GM19452 (cell line): Measurements from ENCODE around the gene PDHX.
A peak's percentile ranks its signal among the peaks of the same experiment; 100 is the strongest.
"Not testable (repeated sequence)": the region's sequence is repeated elsewhere in the genome, so short reads cannot be mapped to it uniquely, and the experiment has no call there.

Experiments used
- ATAC-seq: cut with Tn5 transposase; IDR thresholded peaks from one replicate; pipeline ENCODE4 v1.9.1; 2021; ENCODE audit not compliant: unreplicated experiment

The PDHX gene

DNA sequence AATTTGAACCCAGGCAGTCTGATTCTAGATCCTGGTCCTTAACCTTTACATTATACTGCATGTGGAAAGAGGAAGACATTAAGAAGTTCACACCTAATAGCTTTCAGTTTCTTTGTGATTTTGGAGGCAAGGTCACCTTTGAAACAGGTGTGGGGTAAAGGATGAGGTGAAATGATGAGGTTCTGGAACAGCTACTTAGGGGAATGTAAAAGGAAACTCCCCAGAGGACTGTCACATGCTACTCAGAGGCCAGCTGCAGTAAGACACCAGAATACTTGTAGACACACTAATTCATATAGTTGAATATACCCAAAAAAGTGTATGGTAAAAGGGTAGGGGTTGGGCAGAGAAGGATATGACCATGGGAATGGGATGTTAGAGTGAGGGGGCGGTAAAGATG lies 5.6 kb upstream of the PDHX start:
- ATAC-seq: peak; percentile 44

DNA sequence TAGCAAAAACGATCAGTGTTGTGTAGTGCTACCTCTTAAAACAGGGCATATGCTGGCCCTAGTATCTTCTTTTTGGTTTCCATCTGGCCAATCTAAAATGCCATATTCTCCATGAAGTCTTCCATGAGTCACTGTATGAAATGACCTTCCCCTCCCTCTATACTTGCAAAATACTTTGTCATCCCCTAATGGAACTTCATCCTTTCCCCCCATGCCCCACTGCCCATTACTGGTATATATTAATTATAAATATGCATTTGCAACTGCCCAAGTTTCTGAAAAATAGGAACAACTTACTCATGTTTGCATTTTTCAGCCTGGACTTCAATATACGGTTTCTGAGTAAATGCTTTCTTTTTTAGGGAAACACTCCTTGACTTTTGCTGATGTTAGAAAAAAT lies 4.7 kb upstream of the PDHX start:
- no peak for ATAC-seq

DNA sequence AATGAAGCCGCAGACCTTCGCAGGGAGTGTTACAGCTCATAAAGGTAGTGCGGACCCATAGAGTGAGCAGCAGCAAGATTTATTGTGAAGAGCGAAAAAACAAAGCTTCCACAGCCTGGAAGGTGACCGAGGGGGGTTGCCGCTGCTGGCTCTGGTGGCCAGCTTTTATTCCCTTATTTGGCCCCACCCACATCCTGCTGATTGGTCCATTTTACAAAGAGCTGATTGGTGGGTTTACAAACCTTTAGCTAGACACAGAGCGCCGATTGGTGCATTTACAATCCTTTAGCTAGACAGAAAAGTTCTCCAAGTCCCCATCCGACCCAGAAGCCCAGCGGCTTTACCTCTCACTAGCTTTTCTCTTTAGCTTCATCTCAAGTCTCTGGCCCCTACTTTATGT lies 2.9 kb upstream of the PDHX start:
- not testable (repeated sequence) for ATAC-seq

DNA sequence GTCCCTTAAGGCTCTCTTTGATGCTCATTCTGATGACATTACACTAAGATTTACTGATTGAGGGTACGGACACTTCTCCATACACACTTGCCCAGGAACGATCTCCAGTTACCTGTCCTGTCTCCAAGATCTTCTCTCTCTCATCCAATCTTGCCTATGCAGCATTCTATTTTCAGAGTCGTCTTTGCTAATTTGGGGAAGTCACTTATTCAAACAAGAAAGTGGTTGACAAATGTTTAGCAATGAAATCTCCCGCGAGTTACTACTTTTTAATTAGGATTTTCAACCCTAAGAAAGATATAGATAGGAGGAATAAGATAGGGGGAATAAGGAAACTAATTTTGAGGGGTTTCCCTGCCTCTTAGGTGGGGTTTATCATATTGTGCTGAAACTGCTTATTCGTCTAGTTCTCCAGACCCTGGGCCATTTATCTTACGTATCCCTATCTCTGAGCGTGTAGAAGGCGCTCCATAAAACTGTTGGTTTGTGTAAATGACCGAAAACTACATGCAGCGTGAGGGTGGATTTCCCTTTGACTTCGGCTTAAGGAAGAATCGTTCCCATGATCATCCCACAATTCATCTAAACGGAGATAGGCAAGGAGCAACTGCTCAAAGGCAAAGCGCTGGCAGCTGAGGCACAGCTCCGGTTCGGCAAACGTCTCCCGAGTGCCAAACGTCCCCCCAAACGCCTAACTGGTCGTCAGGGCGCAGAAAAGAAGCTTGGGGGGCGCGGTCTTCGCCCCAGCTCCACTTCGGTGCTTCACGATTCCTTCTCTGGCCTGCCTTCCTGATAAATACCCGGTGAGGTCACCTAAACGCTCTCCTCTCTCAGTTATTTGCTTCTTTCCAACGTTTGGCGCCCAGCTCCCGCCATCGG lies 1.0 kb upstream of the PDHX start:
- ATAC-seq: peak; percentile 17

DNA sequence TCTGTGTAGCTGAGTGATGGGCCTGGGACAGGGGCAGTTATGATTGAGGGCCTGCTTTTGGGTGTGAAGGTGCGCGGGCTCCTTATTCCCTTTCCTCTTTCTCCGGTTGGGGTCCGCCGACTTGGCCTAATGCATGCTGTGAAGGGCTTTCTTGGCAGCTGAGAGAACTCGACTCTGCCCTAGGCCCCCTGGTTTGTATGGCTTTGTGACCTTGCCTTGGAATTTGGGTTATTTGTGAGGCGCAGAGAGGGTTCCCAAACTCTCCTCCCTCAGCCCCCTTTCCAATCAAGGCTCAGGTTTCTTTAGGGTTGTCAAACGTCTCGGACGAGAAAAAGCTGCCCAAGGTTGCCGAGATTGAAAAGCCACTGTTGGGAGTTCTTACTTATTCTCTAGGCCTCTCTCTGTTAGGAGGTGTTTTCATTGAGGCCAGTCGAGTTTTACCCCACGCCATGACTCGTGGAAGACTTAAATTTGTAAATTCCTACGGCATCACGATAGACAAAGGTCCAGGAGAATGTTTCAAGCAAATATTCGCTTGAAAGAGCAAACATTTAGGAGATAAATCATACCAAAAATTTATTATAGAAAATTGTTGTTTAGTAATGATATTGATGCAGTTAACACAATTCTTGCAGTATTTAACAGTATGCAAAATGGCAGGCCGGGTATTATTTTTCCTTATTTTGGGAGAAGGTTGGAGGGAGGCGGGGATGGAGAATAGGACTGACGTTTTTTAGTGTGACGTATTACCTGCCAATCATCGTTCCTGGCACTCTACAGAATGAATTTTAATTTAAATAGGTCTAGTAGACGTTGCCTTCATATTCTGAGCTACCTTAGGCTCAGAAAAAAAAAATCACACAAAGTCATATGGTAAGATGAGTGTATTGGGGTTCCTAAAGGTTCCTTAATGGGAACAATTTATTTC lies 689 bp downstream of the PDHX start:
- ATAC-seq: peak; percentile 24

DNA sequence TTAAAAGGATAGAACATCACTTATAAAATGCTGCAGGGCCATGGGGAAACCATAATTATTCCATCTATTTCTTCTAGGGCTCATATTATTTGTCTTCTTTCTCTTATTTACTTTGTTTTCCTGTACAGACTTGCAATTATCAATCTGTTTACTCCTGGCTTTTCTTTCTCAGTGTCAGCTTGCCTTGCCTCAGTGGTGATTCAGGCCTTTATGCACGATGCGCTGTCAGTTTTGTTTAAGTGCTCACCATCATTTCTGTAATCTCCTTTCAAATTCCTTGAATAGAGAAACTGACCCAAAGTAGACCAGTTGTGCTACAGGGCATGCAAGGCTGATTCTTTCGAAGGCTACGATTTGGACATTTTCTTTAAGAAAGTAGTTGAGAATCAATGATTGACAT lies 4.7 kb downstream of the PDHX start:
- ATAC-seq: no peak

DNA sequence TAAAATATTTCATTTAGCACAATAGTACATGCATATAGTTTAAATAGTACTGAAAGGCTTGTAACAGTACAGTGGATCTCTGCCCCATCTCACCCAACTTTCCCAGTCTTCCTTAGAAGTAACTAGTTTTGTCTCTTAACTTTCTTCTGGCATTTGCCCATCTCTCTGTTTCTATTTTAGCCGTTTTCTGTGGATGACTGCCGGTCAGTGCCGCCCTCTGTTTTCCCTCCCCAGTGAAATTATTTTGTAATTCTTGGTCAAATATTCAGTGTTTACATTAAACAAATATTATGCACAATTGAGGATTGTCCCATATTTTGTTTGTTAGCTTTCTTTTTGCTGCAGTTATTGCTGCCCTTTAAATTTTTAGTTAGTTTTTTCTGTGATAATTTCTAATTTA lies 8.3 kb downstream of the PDHX start:
- ATAC-seq: no peak

DNA sequence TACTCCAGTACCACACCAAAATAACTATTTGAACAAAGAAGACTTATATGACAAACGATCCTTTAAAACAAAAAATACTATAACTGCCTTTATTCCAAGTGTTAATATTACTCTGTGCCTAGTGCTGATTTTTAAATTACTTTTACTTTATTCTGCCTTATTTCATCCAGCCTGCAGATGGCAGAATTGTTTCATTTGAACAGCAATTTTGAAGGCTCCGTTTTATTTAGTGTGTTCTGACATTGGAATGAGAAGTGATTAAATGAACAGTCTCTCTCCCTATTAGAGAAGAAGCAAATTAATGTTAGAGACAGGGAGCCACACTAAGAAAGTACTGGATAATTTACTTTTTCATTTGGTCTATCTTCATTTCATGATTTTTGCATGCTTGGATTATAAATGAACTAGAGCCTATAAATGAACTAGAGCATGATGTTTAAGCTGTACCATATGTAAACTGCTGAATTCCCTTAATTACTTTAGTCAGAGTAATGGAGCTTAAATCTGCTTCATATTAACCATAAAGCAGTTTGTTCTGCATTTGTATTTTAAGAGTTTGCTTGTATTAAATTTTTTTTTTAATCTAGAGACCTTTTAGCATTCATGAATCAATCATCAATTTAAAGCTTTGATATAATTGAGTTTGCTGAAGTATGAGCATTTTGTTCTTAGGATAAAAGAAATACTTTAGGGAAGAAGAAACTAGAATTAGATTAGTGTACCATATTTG lies 9.8 kb downstream of the PDHX start:
- ATAC-seq: no peak

DNA sequence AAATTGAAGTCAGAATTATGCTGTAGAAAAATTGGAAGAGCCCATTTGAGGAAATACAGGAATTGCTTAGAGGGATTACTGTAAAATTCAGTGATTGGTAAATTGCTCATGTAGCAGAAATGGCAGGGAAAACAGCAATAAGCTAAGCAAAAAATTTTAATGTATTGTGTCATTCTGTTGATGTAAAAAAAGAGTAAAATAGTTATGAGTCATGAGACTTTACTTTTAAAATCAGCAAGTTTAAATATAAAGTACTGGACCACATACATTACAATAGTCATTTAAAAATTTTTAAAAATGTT lies 10.4 kb downstream of the PDHX start:
- no peak for ATAC-seq

DNA sequence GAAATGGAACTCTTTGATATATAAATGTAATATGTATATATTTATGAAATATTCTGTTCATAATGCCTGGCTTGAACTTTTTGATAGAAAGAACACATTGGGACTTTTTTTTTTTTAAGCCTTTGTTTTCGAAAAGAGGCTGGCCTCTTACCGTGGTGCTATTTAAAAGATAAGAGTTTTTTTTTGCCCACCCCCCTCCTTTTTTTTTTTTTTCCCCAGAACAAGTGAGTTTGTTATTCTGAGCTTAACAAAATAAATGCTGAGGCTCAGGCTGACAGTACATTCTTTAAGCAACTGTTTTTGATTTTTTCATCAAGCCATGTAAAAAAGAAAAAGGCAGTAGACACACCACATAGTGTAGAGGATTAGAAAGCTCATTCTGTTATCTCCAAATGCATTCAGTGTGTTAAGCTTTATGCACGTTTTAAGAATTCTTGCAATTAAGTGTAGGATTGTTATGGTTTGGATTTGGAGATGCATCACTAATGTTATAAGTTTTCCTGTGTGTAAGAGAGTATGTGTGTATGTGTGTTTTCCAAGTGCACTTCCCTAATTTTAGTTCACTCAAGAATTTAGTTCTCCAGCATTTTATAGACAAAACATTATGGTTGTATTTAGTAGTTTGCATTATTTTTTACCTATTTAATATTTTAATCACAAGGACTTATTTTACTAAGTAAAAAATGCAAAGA lies 12.0 kb downstream of the PDHX start:
- ATAC-seq: no peak

DNA sequence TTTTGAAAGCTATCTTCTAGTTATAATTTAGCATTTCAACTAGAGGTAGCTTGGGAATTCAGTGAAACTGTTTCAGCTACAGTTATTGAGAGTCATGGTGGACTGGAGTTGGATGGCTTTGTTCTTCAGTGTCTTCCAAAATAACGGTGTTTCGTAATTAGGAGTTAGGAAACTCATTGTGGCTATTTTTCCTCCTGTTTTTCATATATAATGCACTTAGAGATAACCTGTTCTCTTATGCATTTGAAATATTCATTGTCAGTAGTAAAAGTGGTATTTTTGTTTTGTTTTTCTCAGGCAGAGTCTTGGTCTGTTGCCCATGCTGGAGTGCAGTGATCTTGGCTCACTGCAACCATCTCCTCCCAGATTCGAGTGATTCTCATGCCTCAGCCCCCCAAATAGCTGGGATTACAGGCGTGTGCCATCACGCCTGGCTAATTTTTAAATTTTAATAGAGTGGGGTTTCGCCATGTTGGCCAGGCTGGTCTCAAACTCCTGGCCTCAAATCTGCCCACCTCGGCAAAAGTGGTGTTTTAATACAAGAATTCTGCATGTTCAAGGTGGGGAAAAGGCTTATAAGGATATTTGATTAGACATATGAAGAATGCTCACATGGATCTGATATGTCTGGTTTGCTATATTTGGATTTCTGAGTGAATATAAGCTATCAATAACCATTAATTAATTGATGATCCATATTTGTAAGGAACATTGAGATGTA lies 12.7 kb downstream of the PDHX start:
- ATAC-seq: no peak

DNA sequence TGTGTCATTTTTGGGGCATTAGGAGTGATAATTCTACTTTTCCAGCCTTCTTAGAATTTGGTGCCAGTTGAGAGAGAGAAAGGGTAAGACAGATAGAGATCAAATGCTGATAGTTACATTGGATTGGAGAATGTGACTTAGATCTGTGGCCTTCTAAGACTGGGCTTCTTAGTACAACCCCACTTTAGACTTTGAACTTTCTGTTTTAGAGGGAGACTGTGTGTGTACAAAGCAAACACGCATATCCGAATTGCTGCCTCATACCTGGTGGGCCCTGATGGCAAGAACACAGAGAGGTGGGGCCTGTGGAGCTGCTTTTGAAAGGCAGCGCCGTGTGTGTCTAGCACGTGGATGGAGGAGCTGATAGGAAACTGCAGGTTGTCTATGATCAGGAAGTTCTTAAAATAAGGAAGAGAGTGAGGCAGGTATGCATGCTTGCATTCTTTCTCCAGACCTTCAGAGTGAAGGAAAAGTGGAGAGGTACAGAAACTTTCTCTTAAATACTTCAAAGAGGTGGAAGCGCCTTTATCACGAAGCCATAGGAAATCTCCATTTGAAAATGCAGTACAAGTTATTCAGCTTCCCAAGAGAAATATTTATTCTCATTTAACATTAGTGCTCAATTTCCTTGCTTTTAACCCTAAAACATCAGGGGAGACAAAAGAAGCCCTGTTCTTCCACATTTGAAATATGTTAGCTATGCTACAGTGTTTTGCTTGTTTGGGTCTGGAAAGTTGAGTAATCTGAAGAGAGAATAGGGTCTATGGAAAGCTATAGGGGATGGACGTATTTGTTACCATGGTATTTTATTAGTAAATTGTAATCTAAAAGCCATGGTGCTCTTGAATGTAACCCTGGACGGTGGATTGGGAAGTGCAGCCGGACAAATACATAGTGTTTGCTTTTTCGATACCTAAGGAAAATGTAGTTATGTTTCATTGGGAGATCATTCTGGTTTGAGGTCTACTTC lies 13.7 kb downstream of the PDHX start:
- ATAC-seq: no peak

DNA sequence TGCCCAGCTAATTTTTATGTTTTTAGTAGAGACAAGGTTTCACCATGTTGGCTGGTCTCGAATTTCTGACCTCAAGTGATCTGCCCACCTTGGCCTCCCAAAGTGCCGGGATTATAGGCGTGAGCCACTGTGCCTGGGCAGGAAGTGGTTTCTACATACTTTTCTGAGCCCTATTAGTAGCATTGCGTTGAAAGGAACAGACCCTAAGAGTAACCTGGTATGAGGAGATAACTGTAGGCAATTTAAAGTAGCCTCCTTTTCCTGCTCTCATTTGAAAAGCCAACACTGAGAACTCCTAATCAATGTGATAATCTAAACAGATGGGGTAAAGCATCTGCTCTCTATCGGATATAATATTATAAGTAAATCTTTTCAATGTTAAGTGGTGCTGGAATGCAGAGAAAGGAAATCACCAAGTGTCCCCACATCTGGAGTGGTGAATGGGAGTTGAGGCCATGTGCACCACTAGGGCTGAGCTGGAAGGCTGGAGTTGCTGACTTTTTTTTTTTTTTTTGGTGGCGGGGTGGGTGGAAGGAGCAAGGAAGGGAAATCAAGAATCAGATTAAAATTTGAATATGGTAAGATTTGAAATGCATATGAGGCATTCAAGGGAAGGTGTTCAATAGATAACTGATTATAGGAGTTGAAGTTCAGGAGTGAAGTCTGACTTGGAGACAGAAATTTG lies 20.7 kb downstream of the PDHX start:
- ATAC-seq: no peak

DNA sequence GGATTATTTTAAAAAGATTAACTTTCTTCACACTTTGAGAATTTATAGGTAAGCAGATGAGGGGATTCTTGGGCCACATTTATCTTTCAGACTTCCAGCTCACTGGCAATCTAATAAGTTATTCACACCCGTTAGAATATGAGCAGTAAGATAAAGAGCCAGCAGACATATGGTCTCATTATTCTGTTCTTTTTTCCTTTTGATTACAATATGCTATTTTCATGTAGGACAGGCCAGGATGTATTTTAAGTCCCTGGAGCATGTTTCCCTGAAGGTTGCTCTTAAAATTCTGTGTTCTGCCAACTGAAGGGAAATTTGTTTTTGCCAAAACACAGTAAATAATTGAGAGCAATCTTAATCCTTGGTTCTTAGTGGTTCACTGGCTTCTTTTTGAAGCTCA lies 22.2 kb downstream of the PDHX start:
- ATAC-seq: no peak

DNA sequence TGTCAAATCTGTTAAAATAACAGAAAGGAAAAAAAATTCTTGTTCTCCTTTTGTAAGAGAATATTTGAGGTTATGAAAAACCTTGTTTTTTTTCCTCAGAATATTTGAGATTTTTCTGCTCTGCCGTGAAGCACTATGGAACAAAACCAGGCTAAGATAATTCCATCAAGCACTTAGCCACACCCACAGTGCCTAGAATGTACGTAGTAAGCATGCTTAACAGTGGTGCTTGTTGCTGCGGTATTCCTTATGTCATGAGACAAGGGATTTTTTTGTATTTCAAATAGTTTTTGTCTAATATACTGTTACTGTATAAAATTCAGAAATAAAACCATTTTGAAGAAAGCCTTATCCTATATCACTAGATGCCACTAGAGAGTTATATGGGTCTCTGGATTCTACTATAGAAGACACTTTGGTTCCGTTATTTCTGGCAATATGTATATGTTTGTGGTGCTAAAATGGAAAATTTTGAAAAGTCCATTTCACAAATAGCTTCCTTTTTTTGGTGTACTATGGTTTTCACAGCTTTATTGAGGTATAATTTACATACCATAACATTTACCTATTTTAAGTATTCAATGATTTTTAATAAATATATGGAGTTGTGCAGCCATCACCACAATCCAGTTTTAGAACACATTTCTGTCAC lies 23.7 kb downstream of the PDHX start:
- ATAC-seq: no peak

DNA sequence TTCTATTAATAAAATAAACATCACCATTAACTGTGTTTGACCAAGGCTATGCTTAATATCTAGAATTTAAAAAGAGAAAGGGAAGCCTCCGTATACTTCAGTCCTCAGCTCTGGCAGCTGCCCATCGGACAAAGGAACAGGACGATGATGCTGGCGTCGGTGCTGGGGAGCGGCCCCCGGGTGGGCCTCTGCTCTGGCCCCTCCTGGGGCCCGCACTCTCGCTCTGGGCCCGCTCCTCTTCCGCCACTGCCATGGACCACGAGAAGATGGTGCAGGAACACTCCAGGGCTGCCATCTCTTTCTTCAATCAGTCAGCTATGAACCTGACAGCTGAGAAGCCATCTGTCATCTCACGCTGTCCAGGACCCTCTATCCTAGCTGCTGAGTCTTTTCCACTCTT lies 25.3 kb downstream of the PDHX start:
- no peak for ATAC-seq

DNA sequence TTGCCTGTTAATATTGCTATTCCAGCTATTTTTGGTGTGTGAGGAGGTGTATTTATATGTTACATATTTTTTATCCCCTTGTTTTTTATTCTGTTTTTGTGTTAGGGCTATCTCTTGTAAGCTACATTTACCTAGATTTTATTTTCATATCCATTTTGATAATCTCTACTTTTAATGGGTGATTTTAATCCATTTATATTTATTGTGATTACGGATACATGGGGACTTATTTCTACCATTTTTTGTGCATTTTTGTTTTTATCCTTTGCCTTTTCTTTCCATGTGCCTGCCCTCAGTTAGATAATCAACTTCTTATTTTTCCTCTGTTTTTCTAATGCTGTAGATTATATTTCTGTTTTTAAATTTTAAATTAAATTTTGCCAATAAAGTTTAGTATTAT lies 28.3 kb downstream of the PDHX start:
- ATAC-seq: no peak

DNA sequence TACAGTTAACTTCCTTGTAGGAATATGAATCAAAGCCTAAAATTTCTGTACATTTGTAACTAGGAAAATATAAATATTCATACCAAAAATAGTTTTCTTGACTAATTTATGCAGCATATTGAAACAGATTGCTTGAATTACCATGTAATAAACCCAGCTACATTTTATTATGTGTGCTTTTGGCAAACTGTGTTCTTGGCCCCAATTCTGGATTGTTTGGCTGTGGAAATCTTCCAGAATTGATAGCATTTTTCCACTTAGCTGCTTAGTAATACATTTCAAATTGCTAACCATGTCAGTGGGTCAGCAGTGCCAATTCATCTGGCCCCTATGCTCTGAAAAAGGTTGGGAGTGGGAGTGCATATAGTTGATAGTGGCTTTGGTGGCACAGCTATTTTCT lies 32.3 kb downstream of the PDHX start:
- ATAC-seq: no peak
